ENCODE data around the gene TNFSF8.
A peak's percentile ranks its signal among the peaks of the same experiment; 100 is the strongest.

TNFSF8 gene

GRCh38 chr9:114861273-114861672, 69.1 kb downstream of the TNFSF8 start:
- TF ChIP-seq CTCF (conservative IDR thresholded peaks at IDR 0.05; ENCODE audit: low read length) = no peak
- no peak for DNase-seq (ENCODE audit: low read depth)
- no peak overlapping the region for H3K4me3 ChIP-seq (ENCODE audit: low read length)

- no peak for TF ChIP-seq CTCF (conservative IDR thresholded peaks at IDR 0.05; ENCODE audit: low read length)
- no peak overlapping the region for H3K4me3 ChIP-seq (ENCODE audit: low read length)
- no peak for DNase-seq (ENCODE audit: low read depth)
Measured at GRCh38 chr9:114860187-114860586, 70.2 kb downstream of the TNFSF8 start.

GRCh38 chr9:114856942-114857315, 73.5 kb downstream of the TNFSF8 start:
- DNase-seq (ENCODE audit: low read depth) = peak; percentile 63
- no peak for TF ChIP-seq CTCF (conservative IDR thresholded peaks at IDR 0.05; ENCODE audit: low read length)
- H3K4me3 ChIP-seq (ENCODE audit: low read length) = no peak overlapping the region

GRCh38 chr9:114856215-114856941, 74.0 kb downstream of the TNFSF8 start:
- no peak for TF ChIP-seq CTCF (conservative IDR thresholded peaks at IDR 0.05; ENCODE audit: low read length)
- peak; percentile 92 for DNase-seq (ENCODE audit: low read depth)

GRCh38 chr9:114855488-114855887, 74.9 kb downstream of the TNFSF8 start:
- no peak overlapping the region for H3K4me3 ChIP-seq (ENCODE audit: low read length)
- no peak for TF ChIP-seq CTCF (conservative IDR thresholded peaks at IDR 0.05; ENCODE audit: low read length)
- peak; percentile 50 for DNase-seq (ENCODE audit: low read depth)

More at GRCh38 chr9:114856215-114856941, 74.0 kb downstream of the TNFSF8 start:
- no peak overlapping the region for H3K4me3 ChIP-seq (ENCODE audit: low read length)

- no peak for DNase-seq (ENCODE audit: low read depth)
- TF ChIP-seq CTCF (conservative IDR thresholded peaks at IDR 0.05; ENCODE audit: low read length) = no peak
- no peak overlapping the region for H3K4me3 ChIP-seq (ENCODE audit: low read length)
Measured at GRCh38 chr9:114854736-114855355, 75.5 kb downstream of the TNFSF8 start.

Measured in AG10803 (cell line).